Ovary (tissue), 9 donors: ENCODE data around the gene ACSF3. TPM values are rescaled to one million over a fixed set of nuclear protein-coding genes. Genes with fewer than 3 reads are reported as not detected.

Source experiments
- DNase-seq, 5 donors: peaks; one replicate each; pipeline ENCODE4 v3.0.0-alpha.2; 2019 to 2020
- H3K27ac ChIP-seq, 2 donors: fragments of 200-600 bp; one replicate each; pipeline versions ENCODE4 v1.5.1 to v1.8.0; 2019 to 2022
- H3K27me3 ChIP-seq: fragments of 200-600 bp; one replicate; pipeline ENCODE4 v1.8.0; 2022
- H3K36me3 ChIP-seq: fragments of 200-600 bp; sonication (generic); one replicate; pipeline ENCODE4 v1.5.1; 2019
- H3K4me1 ChIP-seq: one replicate; pipeline ENCODE4 v1.8.1; 2013; ENCODE audit warnings: mild to moderate bottlenecking, moderate library complexity; ENCODE audit not compliant: insufficient read depth
- H3K4me3 ChIP-seq: fragments of 200-600 bp; sonication (generic); one replicate; pipeline ENCODE4 v1.5.1; 2017
- H3K9me3 ChIP-seq, 2 donors: fragments of 200-600 bp in 1 of 2; sonication (generic) in 1 of 2; one replicate each; pipeline versions ENCODE4 v1.5.1 to v1.8.1; 2013 to 2019; ENCODE audit warnings: mild to moderate bottlenecking in 1 of 2, moderate library complexity in 1 of 2
- CTCF ChIP-seq, 3 donors: fragments of 450-650 bp in 2 of 3; fragments of 200-600 bp in 1 of 3; IDR thresholded peaks; one replicate each; pipeline versions ENCODE4 v1.5.1 to v1.8.0; 2016 to 2022; ENCODE audit warnings: antibody characterized with exemption in 3 of 3, mild to moderate bottlenecking in 1 of 3
- EP300 ChIP-seq: sonication (generic); formaldehyde crosslinking; IDR thresholded peaks from one replicate; pipeline ENCODE4 v1.6.1; 2017; ENCODE audit warnings: antibody characterized with exemption
- POLR2A ChIP-seq: fragments of 450-650 bp; IDR thresholded peaks from one replicate; pipeline ENCODE4 v1.6.1; 2017; ENCODE audit warnings: antibody characterized with exemption, mild to moderate bottlenecking, moderate library complexity
- WGBS, 3 donors: extraction: QIAGEN DNeasy Blood & Tissue Kit in 1 of 3; methylation state at CpG; one replicate each; pipeline versions ENCODE4 v1.1.5 to v1.1.7; 2013 to 2017; 5-methylcytosine and 5-hydroxymethylcytosine counted together
- intact Hi-C, 4 donors: fragments of 100-400 bp; cut with DNase I; formaldehyde crosslinking; loops; one replicate each; pipeline versions ENCODE4 v1.11.0 to v1.15.1; 2022 to 2023
- polyA plus RNA-seq, 2 donors: library from polyadenylated mRNA; stranded (reverse); fragments of 200-250 nt in 1 of 2; fragments of 350-450 nt in 1 of 2; fragmentation: Illumina TruSeq in 1 of 2; extraction: RNeasy Lipid Tissue Mini Kit (QIAGEN cat#74804) in 1 of 2; gene quantifications; one replicate each; pipeline ENCODE4 v1.2.3, GENCODE V29; 2013 to 2014
- total RNA-seq, 7 donors: library from RNA; depleted of rRNA in 2 of 7; stranded (reverse); fragments of >200 nt in 2 of 7; fragmentation: NEBNext Ultra II Directional in 3 of 7; extraction: Animal tissue kit (Norgen Biotek cat#: 25700) in 3 of 7; gene quantifications; one replicate each; pipeline versions ENCODE4 v1.1.0 to v1.2.4, GENCODE V29; 2016 to 2023
- donor health status: DM: no; HTN: no; CAD: no; lungs with moderate emphysema.
- donor health status: DM: no; HTN: no; CAD: no.
- donor health status: Bipolar disorder and iron deficiency.
- donor health status: DM: yes; HTN: yes; CAD: no.
- donor health status: DM: no; HTN: no; CAD: no.
- donor health status: DM: yes; HTN: yes; CAD: no.

ACSF3 gene
- total and polyA plus RNA-seq, 9 donors = 16.2 to 40.9 (median 28.0) TPM

- Histone ChIP-seq H3K27ac (no peak overlapping the region), H3K4me1 (peaks cover 1% of the 10 kb centered on the region), H3K36me3 (no peaks in the 10 kb centered on the region), H3K4me3 (no peak overlapping the region), H3K27me3 (no peaks in the 10 kb centered on the region), H3K9me3 (no peaks in the 10 kb centered on the region)
- TF ChIP-seq EP300 = no peak
- no peak for TF ChIP-seq CTCF (IDR thresholded peaks at IDR 0.05)
- no peak for TF ChIP-seq POLR2A
- DNase-seq = peak in 1 of 5 donors; percentile 27
- intact Hi-C loops = no loop called here
- WGBS, 3 donors = 80 to 88% (median 80%) methylated on average over 13 of the region's 13 CpGs
Observed at GRCh38 chr16:89197033-89197632, 103.5 kb downstream of the ACSF3 start.

GRCh38 chr16:89197633-89198416 lies 104.2 kb downstream of the ACSF3 start:
- no peak overlapping the region for H3K4me3 ChIP-seq
- intact Hi-C loops = no loop called here
- no peaks in the 10 kb centered on the region for H3K36me3 ChIP-seq
- H3K27ac ChIP-seq = no peak overlapping the region
- no peaks in the 10 kb centered on the region for H3K9me3 ChIP-seq
- H3K27me3 ChIP-seq = no peaks in the 10 kb centered on the region
- peak in 1 of 5 donors; percentile 21 for DNase-seq
- H3K4me1 ChIP-seq = peaks cover 3% of the 10 kb centered on the region
- 75 to 78% (median 78%) methylated on average over 24 to 26 of the region's 26 CpGs for whole genome bisulfite sequencing, 3 donors
- TF ChIP-seq CTCF (IDR thresholded peaks at IDR 0.05) (no peak), EP300 (no peak), POLR2A (no peak)

GRCh38 chr16:89198417-89199240 lies 105.0 kb downstream of the ACSF3 start:
- intact Hi-C loops = no loop called here
- H3K27ac ChIP-seq = no peak overlapping the region
- H3K9me3 ChIP-seq = no peaks in the 10 kb centered on the region
- H3K27me3 ChIP-seq = no peaks in the 10 kb centered on the region
- 80 to 83% (median 82%) methylated on average over 16 to 28 of the region's 28 CpGs for WGBS, 3 donors
- peaks cover 3% of the 10 kb centered on the region for H3K4me1 ChIP-seq
- no peaks in the 10 kb centered on the region for H3K36me3 ChIP-seq
- DNase-seq = peak in 2 of 5 donors; percentile 28 to 37
- H3K4me3 ChIP-seq = no peak overlapping the region
- TF ChIP-seq EP300 (no peak), CTCF (IDR thresholded peaks at IDR 0.05) (no peak), POLR2A (no peak)

GRCh38 chr16:89199241-89200123 lies 105.8 kb downstream of the ACSF3 start:
- Histone ChIP-seq H3K36me3 (no peaks in the 10 kb centered on the region), H3K27me3 (no peaks in the 10 kb centered on the region), H3K4me1 (peaks cover 3% of the 10 kb centered on the region), H3K27ac (no peak overlapping the region), H3K4me3 (no peak overlapping the region), H3K9me3 (no peaks in the 10 kb centered on the region)
- 70 to 81% (median 79%) methylated on average over 20 to 22 of the region's 22 CpGs for WGBS, 3 donors
- intact Hi-C loops = no loop called here
- DNase-seq = no peak
- no peak for TF ChIP-seq POLR2A
- no peak for TF ChIP-seq EP300
- no peak for TF ChIP-seq CTCF (IDR thresholded peaks at IDR 0.05)
